Measurements from ENCODE around the gene DGKH.
"Not testable (repeated sequence)": the region's sequence is repeated elsewhere in the genome, so short reads cannot be mapped to it uniquely, and the experiment has no call there.

The DGKH gene

DNA sequence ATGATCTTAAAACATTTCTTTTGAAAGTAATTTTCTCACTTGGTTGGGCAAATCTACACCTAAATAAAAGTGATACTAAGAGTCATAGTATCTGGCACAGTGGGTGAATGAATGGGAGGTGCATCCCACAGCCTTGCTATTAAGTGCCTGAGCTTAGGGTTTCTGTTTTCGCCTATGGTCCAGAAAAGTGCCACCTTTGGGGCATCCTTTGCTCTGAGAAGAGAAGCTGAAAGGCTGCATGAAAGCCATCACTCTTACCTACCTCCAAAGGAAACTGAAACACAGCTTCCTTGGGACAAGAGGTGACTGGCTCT lies 167.9 kb downstream of the DGKH start:
- DNase-seq (ENCODE audit: insufficient read length, low spot score) (no peak), FAIRE-seq (no peak)
- TF ChIP-seq POLR2A (IDR thresholded peaks at IDR 0.05; ENCODE audit: low read depth, low read length), result no peak

DNA sequence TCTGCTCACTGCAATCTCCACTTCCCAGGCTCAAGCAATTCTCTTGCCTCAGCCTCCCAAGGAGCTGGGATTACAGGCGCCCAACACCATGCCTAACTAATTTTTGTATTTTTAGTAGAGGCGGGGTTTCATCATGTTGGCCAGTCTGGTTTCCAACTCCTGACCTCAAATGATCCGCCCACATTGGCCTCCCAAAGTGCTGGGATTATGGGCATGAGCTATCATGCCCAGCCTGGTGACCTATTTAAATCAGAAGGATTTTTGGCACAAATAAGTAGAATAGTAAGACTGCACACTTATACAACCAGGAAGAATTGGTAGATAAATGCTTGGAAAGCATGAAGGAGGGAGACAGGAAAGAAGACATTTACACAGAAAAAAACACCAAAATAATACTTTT lies 170.1 kb downstream of the DGKH start:
- FAIRE-seq, result no peak
- DNase-seq (ENCODE audit: insufficient read length, low spot score), result no peak
- TF ChIP-seq POLR2A (IDR thresholded peaks at IDR 0.05; ENCODE audit: low read depth, low read length), result no peak

DNA sequence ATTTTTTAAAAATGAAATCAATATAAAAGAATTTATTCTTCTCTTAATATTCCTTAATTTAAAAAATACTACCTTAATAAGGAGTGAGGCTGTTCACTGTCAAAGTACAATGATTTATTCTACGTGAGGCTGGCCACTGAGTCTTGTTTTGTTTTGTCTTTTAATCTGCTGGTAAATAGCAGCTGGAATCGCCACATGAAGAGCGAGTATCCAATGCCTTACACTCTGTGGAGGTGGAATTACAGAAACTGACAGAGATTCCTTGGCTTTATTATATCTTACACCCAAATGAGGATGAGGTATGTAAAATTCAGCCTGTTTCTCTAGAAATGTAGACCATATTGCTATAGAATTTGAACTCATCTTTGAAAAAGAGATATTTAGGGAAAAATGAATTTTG lies 170.6 kb downstream of the DGKH start:
- no peak for TF ChIP-seq POLR2A (IDR thresholded peaks at IDR 0.05; ENCODE audit: low read depth, low read length)
- no peak for FAIRE-seq
- no peak for DNase-seq (ENCODE audit: insufficient read length, low spot score)

GRCh38 chr13:42219876-42220275 lies 171.4 kb downstream of the DGKH start:
- no peak for DNase-seq (ENCODE audit: insufficient read length, low spot score)
- no peak for TF ChIP-seq POLR2A (IDR thresholded peaks at IDR 0.05; ENCODE audit: low read depth, low read length)
- no peak for FAIRE-seq

- FAIRE-seq, result no peak
These were observed 172.8 kb downstream of the DGKH start for GRCh38 chr13:42221121-42221765.

GRCh38 chr13:42223681-42224080 lies 175.2 kb downstream of the DGKH start:
- no peak for DNase-seq (ENCODE audit: insufficient read length, low spot score)
- no peak for TF ChIP-seq POLR2A (IDR thresholded peaks at IDR 0.05; ENCODE audit: low read depth, low read length)
- no peak for FAIRE-seq

More at GRCh38 chr13:42221121-42221765, 172.8 kb downstream of the DGKH start:
- DNase-seq (ENCODE audit: insufficient read length, low spot score), result no peak
- TF ChIP-seq POLR2A (IDR thresholded peaks at IDR 0.05; ENCODE audit: low read depth, low read length), result no peak

DNA sequence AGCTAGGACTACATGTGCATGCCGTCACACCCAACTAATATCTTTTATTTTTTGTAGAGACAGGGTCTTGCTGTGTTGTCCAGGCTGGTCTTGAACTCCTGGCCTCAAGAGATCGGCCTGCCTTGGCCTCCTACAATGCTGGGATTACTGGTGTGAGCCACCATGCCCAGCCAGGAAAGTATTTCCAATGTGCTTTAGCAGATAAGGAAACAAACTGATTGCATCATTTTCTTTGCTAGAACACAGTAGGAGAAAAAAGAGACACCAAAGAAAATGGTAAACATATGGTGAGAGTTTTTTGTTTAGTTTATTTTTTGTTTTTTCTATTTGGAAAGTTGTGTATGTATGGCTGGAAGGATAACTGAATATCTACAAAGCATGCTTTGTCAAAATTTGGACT lies 176.6 kb downstream of the DGKH start:
- no peak for TF ChIP-seq POLR2A (IDR thresholded peaks at IDR 0.05; ENCODE audit: low read depth, low read length)
- DNase-seq (ENCODE audit: insufficient read length, low spot score), result no peak
- no peak for FAIRE-seq

DNA sequence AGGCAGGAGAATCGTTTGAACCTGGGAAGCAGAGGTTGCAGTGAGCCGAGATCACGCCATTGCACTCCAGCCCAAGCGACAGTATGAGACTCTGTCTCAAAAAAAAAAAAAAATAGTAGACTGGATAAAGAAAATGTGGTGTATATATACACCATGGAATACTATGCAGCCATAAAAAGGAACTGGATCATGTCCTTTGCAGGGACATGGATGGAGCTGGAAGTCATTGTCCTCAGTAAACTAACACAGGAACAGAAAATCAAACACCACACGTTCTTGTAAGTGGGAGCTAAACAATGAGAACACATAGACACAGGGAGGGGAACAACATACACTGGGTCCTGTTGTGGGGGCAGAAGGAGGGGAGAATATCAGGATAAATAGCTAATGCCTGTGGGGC lies 178.3 kb downstream of the DGKH start:
- not testable (repeated sequence) for DNase-seq (ENCODE audit: insufficient read length, low spot score); FAIRE-seq

DNA sequence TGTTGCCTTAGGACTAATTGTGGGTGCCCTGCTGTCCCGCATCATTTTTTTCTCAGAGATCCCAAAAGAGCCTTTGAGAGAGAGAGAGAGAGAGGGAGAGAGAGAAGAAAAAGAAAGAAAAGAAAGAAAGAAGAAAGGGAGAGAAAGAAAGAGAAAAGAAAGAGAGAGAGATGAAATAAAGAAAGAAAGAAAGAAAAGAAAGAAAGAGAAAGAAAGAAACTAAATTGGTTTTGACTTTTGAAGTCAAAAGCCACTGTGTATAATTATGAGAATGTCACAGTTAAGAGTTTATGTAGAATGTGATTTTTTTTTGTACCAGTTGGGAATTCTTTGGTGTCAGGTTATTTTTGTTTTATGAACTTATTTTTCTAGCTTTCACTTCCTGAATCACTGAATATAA lies 180.1 kb downstream of the DGKH start:
- no peak for FAIRE-seq

GRCh38 chr13:42229287-42229686 lies 180.8 kb downstream of the DGKH start:
- no peak for FAIRE-seq
- no peak for TF ChIP-seq POLR2A (IDR thresholded peaks at IDR 0.05; ENCODE audit: low read depth, low read length)
- no peak for DNase-seq (ENCODE audit: insufficient read length, low spot score)

More for the DNA sequence above, 180.1 kb downstream of the DGKH start:
- DNase-seq (ENCODE audit: insufficient read length, low spot score), result no peak
- TF ChIP-seq POLR2A (IDR thresholded peaks at IDR 0.05; ENCODE audit: low read depth, low read length), result no peak

- FAIRE-seq, result no peak
- no peak for TF ChIP-seq POLR2A (IDR thresholded peaks at IDR 0.05; ENCODE audit: low read depth, low read length)
- DNase-seq (ENCODE audit: insufficient read length, low spot score), result no peak
These were observed 184.2 kb downstream of the DGKH start for GRCh38 chr13:42232671-42233070.

DNA sequence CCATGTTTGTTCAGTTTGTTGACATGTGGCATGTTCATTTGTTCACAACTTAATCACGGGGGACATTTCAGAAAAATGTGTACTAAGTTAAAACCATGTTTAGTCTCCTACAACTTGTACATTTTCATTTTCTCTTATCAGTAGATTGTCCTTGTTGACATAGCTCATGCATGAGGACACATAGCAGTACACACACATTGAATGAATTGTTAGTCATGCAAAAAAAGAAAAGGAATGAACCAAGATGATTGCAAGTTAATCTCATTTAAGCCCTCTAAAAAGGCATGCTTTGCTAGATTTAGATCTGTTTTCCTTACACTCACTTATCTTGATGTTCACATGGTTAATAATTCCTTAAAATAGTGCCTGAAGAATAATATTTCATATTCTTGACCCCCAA lies 185.3 kb downstream of the DGKH start:
- TF ChIP-seq POLR2A (IDR thresholded peaks at IDR 0.05; ENCODE audit: low read depth, low read length), result no peak
- FAIRE-seq (no peak), DNase-seq (ENCODE audit: insufficient read length, low spot score) (no peak)

DNA sequence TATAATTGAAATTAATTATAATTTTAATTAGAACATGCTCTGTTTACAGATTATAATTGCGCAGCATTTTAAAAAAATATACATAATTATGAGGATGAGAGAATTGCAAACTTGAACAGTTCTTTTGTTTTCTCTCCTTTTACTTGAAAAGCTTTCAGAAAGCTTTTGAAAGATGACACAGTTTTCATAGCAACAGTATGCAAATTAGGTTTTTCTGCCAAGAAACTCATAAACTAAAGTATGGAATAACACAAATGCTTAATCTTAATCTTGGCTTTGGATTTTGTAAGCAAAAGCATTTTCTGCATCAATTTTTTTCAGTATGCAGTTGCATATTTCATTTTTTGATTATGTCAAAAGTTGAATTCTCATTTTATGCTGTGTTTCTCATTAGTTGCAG lies 190.7 kb downstream of the DGKH start:
- TF ChIP-seq POLR2A (IDR thresholded peaks at IDR 0.05; ENCODE audit: low read depth, low read length), result no peak
- FAIRE-seq (no peak), DNase-seq (ENCODE audit: insufficient read length, low spot score) (no peak)

DNA sequence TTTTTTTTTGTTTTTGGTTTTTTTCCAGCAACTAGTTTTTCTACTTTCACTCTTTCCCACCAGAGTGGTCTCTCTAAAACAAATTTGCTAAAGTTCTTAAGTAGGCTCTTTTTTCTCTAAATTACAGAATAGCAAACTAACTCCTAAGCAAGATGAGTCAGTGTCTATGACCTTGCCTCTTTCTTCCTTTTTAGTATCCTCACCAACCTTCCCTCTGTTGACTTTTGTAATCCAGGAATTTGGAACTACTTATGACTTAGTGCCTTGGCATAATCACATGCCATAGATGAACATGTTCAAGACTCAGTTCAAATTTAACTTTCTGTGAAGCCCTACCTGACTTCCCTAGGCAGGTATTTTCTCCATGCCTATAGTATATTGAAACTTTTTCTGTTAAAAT lies 191.2 kb downstream of the DGKH start:
- no peak for DNase-seq (ENCODE audit: insufficient read length, low spot score)
- FAIRE-seq, result no peak
- TF ChIP-seq POLR2A (IDR thresholded peaks at IDR 0.05; ENCODE audit: low read depth, low read length), result no peak

DNA sequence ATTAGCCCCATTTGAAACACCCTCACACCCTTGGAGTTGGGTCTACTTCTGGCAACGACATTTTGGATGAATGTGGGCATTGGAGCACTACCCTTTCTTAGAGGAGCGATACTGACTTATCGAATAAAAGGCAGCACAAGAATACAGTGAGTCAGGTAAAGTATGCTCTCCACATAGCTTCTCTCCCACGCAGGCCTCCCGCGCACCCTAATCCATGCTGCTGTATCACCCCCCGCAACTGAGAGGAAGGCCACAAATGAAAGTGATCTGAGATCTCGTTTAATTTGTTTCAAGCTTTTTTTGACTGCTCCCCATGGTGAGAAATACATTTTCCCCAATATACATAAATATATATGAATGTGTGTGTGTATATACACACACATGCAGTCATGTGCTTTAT lies 198.1 kb downstream of the DGKH start:
- DNase-seq (ENCODE audit: insufficient read length, low spot score), result no peak
- no peak for FAIRE-seq
- no peak for TF ChIP-seq POLR2A (IDR thresholded peaks at IDR 0.05; ENCODE audit: low read depth, low read length)

- TF ChIP-seq POLR2A (IDR thresholded peaks at IDR 0.05; ENCODE audit: low read depth, low read length), result no peak
- no peak for DNase-seq (ENCODE audit: insufficient read length, low spot score)
- no peak for FAIRE-seq
These were observed 199.4 kb downstream of the DGKH start for GRCh38 chr13:42247883-42248282.

All from H54 (cell line).